HepG2 (cell line): ENCODE measurements around the gene DIO1. TPM values are rescaled to one million over a fixed set of nuclear protein-coding genes. Genes with fewer than 3 reads are reported as not detected.

Experiments
- ATAC-seq: fragments of 200-7000 bp; cut with Tn5 transposase; 3 replicates; pipeline ENCODE4 v1.9.1; 2020; ENCODE audit warnings: mild to moderate bottlenecking, moderate library complexity
- BruUV-seq: library from RNA; stranded (reverse); fragments of 400-500 nt; replicated peaks from 2 replicates; lab custom pipeline; 2021; lab: Mats Ljungman, UMichigan
- CTCF ChIA-PET: fragments of 300-600 bp; formaldehyde crosslinking; extraction: SDS; loops from one replicate; lab custom pipeline; 2021; ENCODE audit warnings: low total read pairs, inconsistent platforms, low intra/inter-chr PET ratio; lab: Yijun Ruan, JAX
- POLR2A ChIA-PET: fragments of 350-600 bp; sonication (Branson Sonifier 250); formaldehyde crosslinking; loops from one replicate; lab custom pipeline; 2020; ENCODE audit warnings: antibody characterized with exemption, inconsistent platforms; lab: Yijun Ruan, JAX
- DNase-seq: peaks from one replicate; pipeline ENCODE4 v3.0.0-alpha.2; 2015; ENCODE audit warnings: low spot score
- FAIRE-seq: peaks from 3 replicates; lab custom pipeline; 2011; peaks lifted over from hg19 to GRCh38; lab: Jason Lieb, UNC
- H2AFZ ChIP-seq: one replicate; pipeline ENCODE4 v1.6.1; 2011; ENCODE audit warnings: low read length, inconsistent platforms
- H3K27ac ChIP-seq: fragments of 300-600 bp; 3 replicates; pipeline ENCODE4 v1.8.0; 2011; ENCODE audit warnings: mixed run types, mild to moderate bottlenecking, mixed read lengths, low read length, inconsistent platforms; ENCODE audit not compliant: insufficient read depth; ENCODE audit errors: extremely low read length
- H3K27me3 ChIP-seq, 2 experiments: fragments of 200-600 bp in 1 of 2; 2 replicates in 1 of 2; 3 replicates in 1 of 2; pipeline versions ENCODE4 v1.6.0 to v1.8.0; 2011; ENCODE audit warnings: low read length in 2 of 2, mild to moderate bottlenecking in 2 of 2, moderate library complexity in 2 of 2, inconsistent platforms in 1 of 2; ENCODE audit not compliant: insufficient read depth in 2 of 2, control insufficient read depth in 1 of 2
- H3K36me3 ChIP-seq, 2 experiments: fragments of 200-600 bp in 1 of 2; replicated peaks in 1 of 2; 2 replicates in 1 of 2; 3 replicates in 1 of 2; pipeline versions ENCODE4 v1.5.1 to v1.8.0; 2011; ENCODE audit warnings: low read length in 2 of 2, inconsistent platforms in 1 of 2; ENCODE audit not compliant: insufficient read depth in 2 of 2, control insufficient read depth in 1 of 2
- H3K4me1 ChIP-seq: 2 replicates; pipeline ENCODE4 v1.5.1; 2012; ENCODE audit warnings: low read length, inconsistent platforms; ENCODE audit not compliant: insufficient read depth
- H3K4me2 ChIP-seq: 2 replicates; pipeline ENCODE4 v1.6.0; 2011; ENCODE audit warnings: low read depth, low read length, inconsistent platforms
- H3K4me3 ChIP-seq, 3 experiments: fragments of 200-600 bp in 1 of 3; sonication (generic), shearing (Covaris generic) in 1 of 3; replicated peaks in 1 of 3; 2 replicates each; pipeline ENCODE4 v1.5.1; 2011 to 2016; ENCODE audit warnings: low read length in 3 of 3, inconsistent platforms in 2 of 3, low read depth in 2 of 3, mild to moderate bottlenecking in 2 of 3, control low read depth in 1 of 3, mixed read lengths in 1 of 3; ENCODE audit not compliant: insufficient read depth in 1 of 3
- H3K79me2 ChIP-seq: one replicate; pipeline ENCODE4 v1.6.1; 2011; ENCODE audit warnings: low read length, inconsistent platforms; ENCODE audit not compliant: insufficient read depth
- H3K9ac ChIP-seq: 2 replicates; pipeline ENCODE4 v1.6.0; 2011; ENCODE audit warnings: mild to moderate bottlenecking, low read depth, low read length, inconsistent platforms; ENCODE audit not compliant: insufficient read depth
- H3K9me3 ChIP-seq: 2 replicates; pipeline ENCODE4 v1.5.1; 2012; ENCODE audit warnings: mild to moderate bottlenecking, low read length
- H4K20me1 ChIP-seq: 2 replicates; pipeline ENCODE4 v1.6.0; 2011; ENCODE audit warnings: inconsistent platforms, mild to moderate bottlenecking, low read length, moderate library complexity; ENCODE audit not compliant: insufficient read depth
- BHLHE40 ChIP-seq: IDR thresholded peaks from 2 replicates; pipeline ENCODE4 v1.6.1; 2011; ENCODE audit warnings: low read length, improper control_type of control experiment
- EEA1 ChIP-seq: sonication (generic); formaldehyde crosslinking; IDR thresholded peaks from 2 replicates; pipeline ENCODE4 v1.5.1; 2020; ENCODE audit warnings: mild to moderate bottlenecking, missing genetic modification reagents, borderline replicate concordance
- EHMT2 ChIP-seq: fragments of 200-600 bp; sonication (generic); IDR thresholded peaks from 2 replicates; pipeline ENCODE4 v1.7.0; 2017; ENCODE audit warnings: antibody characterized with exemption, low read depth, low read length, borderline replicate concordance
- FOXC1 ChIP-seq: sonication (generic); formaldehyde crosslinking; IDR thresholded peaks from 2 replicates; pipeline ENCODE4 v1.8.0; 2022; ENCODE audit warnings: mild to moderate bottlenecking, missing genetic modification reagents, borderline replicate concordance
- RFX5 ChIP-seq: IDR thresholded peaks from 2 replicates; pipeline ENCODE4 v1.6.1; 2011; ENCODE audit warnings: low read depth, low read length, improper control_type of control experiment
- SMAD1 ChIP-seq: sonication (generic); formaldehyde crosslinking; IDR thresholded peaks from 2 replicates; pipeline ENCODE4 v1.4.0; 2020; ENCODE audit warnings: missing genetic modification reagents, low read depth, mild to moderate bottlenecking, borderline replicate concordance
- STAG1 ChIP-seq: sonication (generic); formaldehyde crosslinking; IDR thresholded peaks from 2 replicates; pipeline ENCODE4 v1.4.0; 2020; ENCODE audit warnings: missing genetic modification reagents
- ZBTB38 ChIP-seq: sonication (generic); formaldehyde crosslinking; IDR thresholded peaks from 2 replicates; pipeline ENCODE4 v1.5.1; 2020; ENCODE audit warnings: mild to moderate bottlenecking, missing genetic modification reagents
- ZBTB7A ChIP-seq: sonication (generic); formaldehyde crosslinking; IDR thresholded peaks from 2 replicates; pipeline ENCODE4 v1.8.0; 2022; ENCODE audit warnings: mild to moderate bottlenecking, missing genetic modification reagents
- ZNF121 ChIP-seq: sonication (generic); formaldehyde crosslinking; IDR thresholded peaks from 2 replicates; pipeline ENCODE4 v1.5.0; 2020; ENCODE audit warnings: mild to moderate bottlenecking, missing genetic modification reagents
- ZNF414 ChIP-seq: sonication (generic); formaldehyde crosslinking; IDR thresholded peaks from 2 replicates; pipeline ENCODE4 v1.5.0; 2020; ENCODE audit warnings: missing genetic modification reagents
- ZNF619 ChIP-seq: sonication (generic); formaldehyde crosslinking; IDR thresholded peaks from 2 replicates; pipeline ENCODE4 v1.4.0; 2020; ENCODE audit warnings: mild to moderate bottlenecking, missing genetic modification reagents
- ZNF704 ChIP-seq: sonication (generic); formaldehyde crosslinking; IDR thresholded peaks from 2 replicates; pipeline ENCODE4 v1.8.1; 2023; ENCODE audit warnings: mild to moderate bottlenecking, inconsistent platforms, moderate library complexity, missing genetic modification reagents, borderline replicate concordance
- WGBS: methylation state at CpG from one replicate; pipeline ENCODE4 v1.1.6; 2017; ENCODE audit warnings: low lambda C conversion rate; 5-methylcytosine and 5-hydroxymethylcytosine counted together
- in situ Hi-C: cut with HindIII; loops from 2 replicates; pipeline ENCODE4 v1.10.0; 2017; ENCODE audit warnings: low pct_unique_long_range_greater_than_20kb; ENCODE audit not compliant: extremely low pct_ligation_motif_present
- intact Hi-C: fragments of 100-400 bp; cut with micrococcal nuclease; formaldehyde crosslinking; loops from one replicate; pipeline ENCODE4 v1.10.0; 2022; ENCODE audit not compliant: unreplicated experiment
- polyA plus RNA-seq, 8 experiments: library from polyadenylated mRNA; depleted of rRNA in 3 of 8; stranded (reverse) in 7 of 8; unstranded in 1 of 8; fragments of >200 nt; fragmentation: Illumina TruSeq in 4 of 8; extraction: Trizol in 4 of 8; gene quantifications; 2 replicates each; pipeline versions ENCODE4 v1.2.1 to v1.2.3, GENCODE V29; 2011 to 2016; ENCODE audit warnings: low read depth in 4 of 8, missing spikeins in 1 of 8, mixed read lengths in 1 of 8; ENCODE audit not compliant: insufficient read depth in 1 of 8
- total RNA-seq, 5 experiments: library from RNA; depleted of rRNA; stranded (reverse); fragments of >200 nt; fragmentation: Illumina TruSeq; extraction: Trizol; gene quantifications; 2 replicates each; pipeline ENCODE4 v1.2.3, GENCODE V29; 2016; ENCODE audit warnings: low read depth in 1 of 5

DIO1 gene
- total and polyA plus RNA-seq, 2 of the 13 experiments (the other 11 are each of a cell fraction or from before 2014, with no cell fraction given): 13.5 to 45.6 TPM

- TF ChIP-seq FOXC1: no peak
- no peak for TF ChIP-seq EHMT2
Measured at GRCh38 chr1:53929246-53929960, 35.4 kb downstream of the DIO1 start (continued).

- Histone ChIP-seq H3K36me3 (peaks cover 6 to 42% of the 10 kb centered on the region in 2 experiments; a peak in 3 of 5 replicates), H3K4me2 (no peak overlapping the region), H3K27me3 (no peaks in the 10 kb centered on the region)
- POLR2A ChIA-PET: interaction anchor here (1.9 kb wide), 1 partner anchor 15 kb away, joined by 6 read pairs; the partner anchor contains the start of gene IFT25
- in situ Hi-C loops: no loop called here
- DNase-seq (no peak), ATAC-seq (no peak)
- no TSS peak for BruUV-seq
- TF ChIP-seq ZNF619 (no peak), ZNF704 (CRISPR knock-in tag) (no peak), ZNF121 (no peak), RFX5 (no peak), BHLHE40 (no peak), ZBTB38 (CRISPR knock-in tag) (no peak), EEA1 (no peak), ZBTB7A (no peak), SMAD1 (CRISPR knock-in tag) (no peak), ZNF414 (CRISPR knock-in tag) (no peak), STAG1 (CRISPR knock-in tag) (no peak)
- TF ChIP-seq, all 625 proteins: peak for 0
- CTCF ChIA-PET: no interaction called here
- H2AFZ ChIP-seq: no peak overlapping the region
- H3K79me2 ChIP-seq: no peaks in the 10 kb centered on the region
- peaks cover 8% of the 10 kb centered on the region; the same call in 1 of the 2 replicates for H3K9me3 ChIP-seq
- no peak overlapping the region for H3K4me3 ChIP-seq
- 98% methylated on average over 3 of the region's 3 CpGs for WGBS
- intact Hi-C loops: no loop called here
- no peak overlapping the region for H3K27ac ChIP-seq
- H3K9ac ChIP-seq: no peak overlapping the region
- no peaks in the 10 kb centered on the region for H4K20me1 ChIP-seq
- FAIRE-seq: no peak
- no peaks in the 10 kb centered on the region for H3K4me1 ChIP-seq
Measured at GRCh38 chr1:53930932-53931331, 36.9 kb downstream of the DIO1 start.
